Endometrial microvascular endothelial cells (primary cell): ENCODE data around the gene SNX30. TPM values are rescaled to one million over a fixed set of nuclear protein-coding genes. Genes with fewer than 3 reads are reported as not detected.

ENCODE experiments used
- in situ Hi-C: cut with HindIII; loops from 2 replicates; pipeline ENCODE4 v1.10.0; 2017; ENCODE audit warnings: low sequenced_read_pairs, low pct_unique_long_range_greater_than_20kb; ENCODE audit errors: inconsistent ontology term
- total RNA-seq: library from RNA; depleted of rRNA; stranded (reverse); fragments of >200 nt; gene quantifications from one replicate; pipeline ENCODE4 v1.2.3, GENCODE V29; 2015; ENCODE audit errors: inconsistent ontology term

Gene SNX30
- total RNA-seq, 1 donor from 2014 or later: 2.8 TPM

GRCh38 chr9:112747094-112747493, 3.5 kb upstream of the SNX30 start:
- in situ Hi-C loops: no loop called here

DNA sequence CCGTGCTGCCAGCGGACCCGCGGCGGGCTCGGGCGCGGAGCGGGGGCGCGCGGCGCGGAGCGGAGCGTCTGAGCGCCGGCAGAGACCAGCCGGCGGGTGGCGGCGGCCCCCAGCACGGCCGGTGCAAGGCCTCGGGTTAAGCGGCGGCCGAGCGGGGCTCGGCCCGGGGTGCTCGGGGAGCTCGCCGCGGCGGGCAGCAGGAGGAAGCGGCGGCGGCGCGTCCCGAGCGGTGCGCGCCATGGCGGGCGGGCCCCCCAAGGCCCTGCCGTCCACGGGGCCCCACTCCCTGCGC, 150 bp downstream of the SNX30 start:
- in situ Hi-C loops: no loop called here

DNA sequence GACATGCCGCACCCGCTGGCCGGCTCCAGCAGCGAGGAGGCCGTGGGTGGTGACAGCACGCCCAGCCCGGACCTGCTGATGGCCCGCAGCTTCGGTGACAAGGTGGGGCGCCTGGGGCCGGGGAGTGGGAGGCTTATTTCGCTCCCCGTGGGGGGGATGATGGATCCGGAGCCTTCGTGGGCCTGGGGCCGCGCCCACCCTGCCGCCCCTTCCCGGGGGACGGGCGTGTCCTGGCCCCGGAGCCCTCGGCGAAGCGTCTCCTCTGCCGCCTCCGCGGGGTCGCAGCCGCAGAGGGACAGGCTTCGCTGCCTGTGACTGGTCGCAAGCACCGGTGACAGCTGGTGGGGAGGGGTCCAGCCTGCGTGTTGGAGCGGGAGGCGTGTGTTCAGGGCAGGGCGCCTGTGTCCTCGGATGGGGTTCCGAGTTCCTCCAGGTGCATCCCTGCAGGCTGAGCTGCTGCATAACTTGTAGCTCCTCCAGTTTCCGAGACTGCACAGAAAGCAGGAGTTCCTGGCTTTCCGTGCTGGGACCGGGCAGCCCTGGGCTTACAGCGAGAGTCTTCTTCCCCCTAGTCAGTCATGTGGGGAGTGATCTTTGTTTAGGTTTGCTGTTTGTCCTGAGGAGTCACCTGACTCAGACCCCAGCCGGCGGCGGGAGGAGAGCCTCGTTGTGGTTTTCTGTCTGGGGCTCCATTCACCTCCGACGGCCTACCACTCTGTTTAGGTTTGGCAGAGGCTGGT, 666 bp downstream of the SNX30 start:
- in situ Hi-C loops: no loop called here

- in situ Hi-C loops: no loop called here
Observed at GRCh38 chr9:112752334-112753125, 2.0 kb downstream of the SNX30 start.

DNA sequence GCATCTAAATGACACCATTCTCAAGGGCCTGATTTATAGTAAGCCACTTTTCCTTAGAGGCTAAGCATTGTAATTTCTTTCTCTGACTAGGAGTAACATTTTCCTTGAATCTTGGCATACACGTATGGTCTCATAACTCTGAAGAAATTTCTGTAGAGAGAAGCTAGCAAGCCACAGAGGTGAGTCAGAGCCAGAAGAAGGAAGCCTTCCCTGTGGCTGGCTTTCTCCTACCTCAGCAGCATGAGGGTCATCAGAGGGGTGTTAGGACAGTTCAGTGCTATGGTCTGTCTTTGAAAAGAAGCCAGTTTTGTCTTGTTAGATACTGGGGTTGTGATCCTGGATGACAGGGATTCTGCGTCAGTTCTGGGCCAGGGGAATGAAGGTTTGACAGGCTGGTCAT, 3.2 kb downstream of the SNX30 start:
- in situ Hi-C loops: no loop called here

GRCh38 chr9:112754578-112754977, 4.0 kb downstream of the SNX30 start:
- in situ Hi-C loops: no loop called here

DNA sequence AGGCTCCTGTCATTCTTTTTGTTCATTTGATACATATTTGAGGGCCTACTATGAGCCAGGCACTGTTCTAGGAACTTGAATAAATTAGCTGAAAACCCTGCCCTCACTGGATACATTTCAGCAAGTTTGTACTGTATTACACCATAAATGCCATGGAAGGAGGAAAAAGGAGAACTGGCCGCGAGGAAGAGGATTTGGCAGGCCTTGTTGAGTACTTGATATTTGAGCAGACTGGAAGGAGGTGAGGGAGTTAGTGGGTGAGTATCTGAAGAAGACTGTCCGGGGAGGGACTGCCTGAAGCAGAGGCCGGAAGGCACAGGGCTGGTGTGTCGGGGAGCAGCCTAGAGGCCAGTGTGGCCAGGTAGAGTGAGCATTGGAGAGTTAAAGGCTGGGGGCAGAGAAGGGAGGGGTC, 4.5 kb downstream of the SNX30 start:
- in situ Hi-C loops: no loop called here

DNA sequence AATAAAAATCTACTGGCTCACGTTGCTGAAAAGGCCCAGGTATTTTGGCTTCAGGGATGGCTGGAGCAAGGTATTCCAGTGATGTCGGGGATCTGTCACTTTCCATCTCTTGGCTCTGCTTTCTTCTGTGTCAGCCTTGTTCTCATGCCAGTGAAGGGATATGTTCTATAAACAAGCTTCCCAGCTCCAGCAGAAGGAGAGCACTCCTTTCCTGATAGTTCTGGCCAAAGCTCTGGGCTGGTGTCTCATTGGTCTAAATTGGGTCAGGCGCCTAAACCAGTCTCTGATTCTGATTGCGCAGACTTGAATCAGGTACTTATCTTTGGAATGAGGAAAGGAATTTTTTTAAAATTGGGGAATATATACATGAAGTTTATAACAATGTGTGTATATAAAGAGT, 5.1 kb downstream of the SNX30 start:
- in situ Hi-C loops: no loop called here

DNA sequence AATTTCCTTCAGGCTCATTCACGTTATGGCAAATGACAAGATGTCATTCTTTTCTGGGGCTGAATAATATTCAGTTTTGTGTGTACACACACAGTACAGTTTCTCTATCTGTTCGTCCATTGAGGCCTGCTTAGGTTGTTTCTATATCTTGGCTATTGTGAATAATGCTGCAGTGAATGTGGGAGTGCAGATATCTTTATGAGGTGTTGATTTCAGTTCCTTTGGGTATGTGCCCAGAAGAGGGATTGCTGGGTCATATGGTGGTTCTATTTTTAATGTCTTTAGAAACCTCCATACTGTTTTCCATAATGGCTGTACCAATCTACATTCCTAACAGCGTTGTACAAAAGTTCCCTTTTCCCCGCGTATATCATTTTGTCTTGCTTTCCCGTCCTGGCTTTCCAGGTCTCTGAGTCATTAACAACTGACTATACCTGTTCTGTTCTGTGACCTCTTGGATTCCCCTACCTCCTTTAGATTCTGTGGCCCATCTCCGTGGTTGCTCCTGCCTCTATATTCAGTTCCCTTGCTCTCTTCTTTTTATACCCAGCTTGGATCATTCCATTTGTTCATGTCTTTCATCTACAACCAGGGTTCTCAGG, 6.8 kb downstream of the SNX30 start:
- in situ Hi-C loops: no loop called here

GRCh38 chr9:112757940-112758339, 7.4 kb downstream of the SNX30 start:
- in situ Hi-C loops: no loop called here

GRCh38 chr9:112760821-112761220, 10.3 kb downstream of the SNX30 start:
- in situ Hi-C loops: no loop called here

- in situ Hi-C loops: no loop called here
Observed at GRCh38 chr9:112761912-112762655, 11.5 kb downstream of the SNX30 start.

GRCh38 chr9:112762726-112763518, 12.4 kb downstream of the SNX30 start:
- in situ Hi-C loops: no loop called here

GRCh38 chr9:112764344-112764743, 13.8 kb downstream of the SNX30 start:
- in situ Hi-C loops: no loop called here

DNA sequence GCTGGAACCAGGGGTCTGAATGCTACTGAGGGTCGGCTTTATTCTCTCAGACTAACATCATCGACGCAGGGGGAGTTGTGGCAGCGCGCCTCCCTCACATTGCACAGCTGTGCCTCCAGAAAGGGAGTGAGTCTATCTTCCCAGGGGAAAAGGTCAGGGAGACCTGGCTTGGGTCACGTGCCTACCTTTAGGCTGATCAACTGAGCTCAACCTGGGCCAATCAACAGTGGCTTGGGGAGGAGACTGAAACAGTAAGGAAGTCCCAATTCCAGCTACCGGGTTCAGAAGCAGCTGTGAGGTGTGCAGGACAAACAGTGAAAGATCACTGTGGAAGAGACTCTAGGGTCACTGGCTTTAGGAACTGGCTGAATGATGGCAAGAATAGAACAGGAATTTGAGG, 14.3 kb downstream of the SNX30 start:
- in situ Hi-C loops: no loop called here

GRCh38 chr9:112765281-112765680, 14.7 kb downstream of the SNX30 start:
- in situ Hi-C loops: no loop called here

DNA sequence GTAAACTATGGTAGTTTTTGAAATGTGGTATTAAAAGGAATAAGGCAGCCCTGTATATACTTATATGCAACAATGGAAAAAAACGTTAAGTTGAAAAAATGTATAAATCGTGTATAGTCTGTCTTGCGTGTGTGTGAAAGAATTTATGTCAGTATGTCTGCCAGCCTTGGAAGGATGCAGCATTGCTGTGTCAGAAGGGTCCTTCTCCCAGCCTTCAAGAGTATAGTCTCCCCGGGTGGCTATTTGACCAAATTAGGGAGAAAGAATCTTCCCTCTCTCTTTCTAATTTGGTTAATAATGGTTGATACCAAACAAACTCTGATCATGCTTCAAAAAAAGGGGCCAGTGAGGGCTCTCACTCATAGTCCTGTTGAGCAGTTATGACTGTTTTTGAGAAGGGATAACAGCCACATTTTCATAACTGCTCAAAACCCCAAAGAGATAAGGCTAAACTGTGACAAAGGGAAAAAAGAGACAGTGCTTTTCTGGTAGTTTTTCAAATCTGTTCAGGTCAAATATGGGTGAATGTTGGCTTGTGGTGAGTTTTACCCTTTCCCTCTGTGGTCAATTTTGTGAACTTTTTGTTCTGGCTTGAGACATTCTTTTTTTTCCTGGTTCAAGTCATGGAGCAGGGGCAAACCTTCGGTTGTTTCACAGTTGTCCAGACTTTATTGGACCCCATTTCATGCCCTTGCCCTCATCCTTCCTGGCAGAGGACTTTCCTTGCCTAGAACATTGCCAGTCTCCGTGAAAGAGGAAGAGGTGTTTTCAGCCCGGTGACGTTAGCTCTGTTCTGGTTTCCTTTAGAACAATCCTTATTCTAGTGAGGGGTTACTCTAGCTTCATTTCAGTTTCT, 21.0 kb downstream of the SNX30 start:
- in situ Hi-C loops: no loop called here

GRCh38 chr9:112772215-112772509, 21.6 kb downstream of the SNX30 start:
- in situ Hi-C loops: no loop called here
